GM18907 (cell line): Measurements from ENCODE around the gene SLC43A1.

Experiments
- ATAC-seq: cut with Tn5 transposase; IDR thresholded peaks from one replicate; pipeline ENCODE4 v1.9.1; 2021; ENCODE audit warnings: mild to moderate bottlenecking, moderate library complexity; ENCODE audit not compliant: unreplicated experiment

Gene SLC43A1

DNA sequence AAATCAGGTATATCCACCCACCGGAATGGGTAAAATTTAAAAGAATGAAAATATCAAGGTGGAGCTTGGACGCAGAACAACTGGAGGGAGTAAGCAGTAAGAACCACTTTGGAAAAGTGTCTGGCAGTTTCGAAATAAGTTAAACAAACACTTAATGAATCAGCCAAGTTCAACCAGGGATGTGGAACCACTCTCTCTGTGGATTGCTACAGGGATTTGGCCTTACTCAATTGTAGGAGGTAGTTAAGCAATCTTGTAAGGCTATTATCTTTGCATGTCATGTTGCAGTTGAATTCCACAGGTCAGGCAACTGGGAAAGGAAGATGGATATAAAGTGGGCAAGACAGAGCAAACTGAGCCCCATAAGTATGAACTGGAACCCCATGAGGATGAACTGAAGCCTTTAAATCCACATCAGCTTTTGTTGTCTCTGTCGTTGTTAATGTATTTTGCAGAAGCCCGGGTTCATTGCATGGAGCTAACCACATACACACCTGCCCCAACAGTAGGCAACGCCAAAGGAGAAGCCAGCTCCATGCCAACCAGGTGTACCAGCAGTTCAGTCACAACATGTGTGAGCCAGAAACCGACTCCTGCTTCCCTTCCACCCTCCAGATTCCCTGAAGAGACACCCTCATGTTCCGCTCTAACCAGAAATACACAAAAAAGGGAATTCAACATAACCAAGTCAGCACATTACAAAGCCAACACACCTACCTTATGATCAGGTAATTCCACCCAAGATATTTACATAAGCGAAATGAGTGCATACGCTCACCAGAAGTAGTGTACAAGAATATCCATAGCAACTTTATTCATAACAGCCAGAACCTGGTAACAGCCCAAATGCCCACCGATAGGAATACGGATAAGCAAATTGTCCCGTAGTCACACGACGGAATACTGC, 80.6 kb downstream of the SLC43A1 start:
- ATAC-seq = no peak
